ENCODE data around the gene ETS2. TPM values are rescaled to one million over a fixed set of nuclear protein-coding genes. Genes with fewer than 3 reads are reported as not detected.

The ETS2 gene
- total and polyA plus RNA-seq, 10 of the 15 experiments (the other 5 are each of a cell fraction or from before 2014, with no cell fraction given), result 0.52 to 8.6 (median 3.8) TPM

GRCh38 chr21:38830671-38831525 lies 25.2 kb downstream of the ETS2 start:
- in situ Hi-C loops (cut with MboI) (no loop called here), intact Hi-C loops (cut with micrococcal nuclease; ENCODE audit: unreplicated experiment) (no loop called here)
- Histone ChIP-seq H4K20me1 (ENCODE audit: control insufficient read depth, insufficient read depth) (no peaks in the 10 kb centered on the region), H3K9me3 (replicated peaks; ENCODE audit: control insufficient read depth, insufficient read depth, low read length) (no peaks in the 10 kb centered on the region), H3K79me2 (ENCODE audit: control insufficient read depth, insufficient read depth, low read length) (no peaks in the 10 kb centered on the region), H2AFZ (ENCODE audit: control insufficient read depth, low read depth, low read length) (no peak overlapping the region; the same call in 1 of the 2 replicates), H3K27ac (ENCODE audit: control insufficient read depth, insufficient read depth) (no peak overlapping the region), H3K4me1 (ENCODE audit: control insufficient read depth, insufficient read depth, low read length) (peaks cover 4% of the 10 kb centered on the region; the same call in 1 of the 2 replicates), H3K4me2 (ENCODE audit: control insufficient read depth, insufficient read depth) (peak overlapping the region; percentile 34; the same call in 1 of the 2 replicates), H3K4me3 (no peak overlapping the region), H3K9ac (ENCODE audit: control insufficient read depth, insufficient read depth, low read length) (no peak overlapping the region), H3K27me3 (replicated peaks in 1 of 2; ENCODE audit: control insufficient read depth in 2 of 2, insufficient read depth in 2 of 2, low read length in 1 of 2) (no peaks in the 10 kb centered on the region), H3K36me3 (ENCODE audit: control insufficient read depth in 2 of 2, insufficient read depth in 2 of 2, low read length in 1 of 2) (no peaks in the 10 kb centered on the region)
- SMC1A ChIA-PET (ENCODE audit: uncharacterized antibody, unreplicated experiment), result interaction anchor here (0.9 to 2.2 kb wide), 3 partner anchors 24 to 96 kb away, joined by 3 to 5 read pairs (median 4); no protein-coding TSS in a partner anchor
- DNase-seq (ENCODE audit: low read depth, low spot score), result no peak
- POLR2A ChIA-PET, result no interaction called here
- no peak for FAIRE-seq
- RAD21 ChIA-PET (ENCODE audit: unreplicated experiment), result no interaction called here
- BruUV-seq (replicated peaks), result no TSS peak
- ATAC-seq, result peak; percentile 88
- CTCF ChIA-PET, result interaction anchor here (1.2 kb wide), 1 partner anchor 239 kb away, joined by 3 read pairs; no protein-coding TSS in a partner anchor
- WGBS (ENCODE audit: insufficient coverage, insufficient replicate concordance, low lambda C conversion rate, missing lambda C conversion rate), result 50% methylated on average over 2 of the region's 2 CpGs
- no peak for TF ChIP-seq ATF3 (IDR thresholded peaks at IDR 0.05; ENCODE audit: borderline replicate concordance, extremely low read depth, low read depth, low read length)

DNA sequence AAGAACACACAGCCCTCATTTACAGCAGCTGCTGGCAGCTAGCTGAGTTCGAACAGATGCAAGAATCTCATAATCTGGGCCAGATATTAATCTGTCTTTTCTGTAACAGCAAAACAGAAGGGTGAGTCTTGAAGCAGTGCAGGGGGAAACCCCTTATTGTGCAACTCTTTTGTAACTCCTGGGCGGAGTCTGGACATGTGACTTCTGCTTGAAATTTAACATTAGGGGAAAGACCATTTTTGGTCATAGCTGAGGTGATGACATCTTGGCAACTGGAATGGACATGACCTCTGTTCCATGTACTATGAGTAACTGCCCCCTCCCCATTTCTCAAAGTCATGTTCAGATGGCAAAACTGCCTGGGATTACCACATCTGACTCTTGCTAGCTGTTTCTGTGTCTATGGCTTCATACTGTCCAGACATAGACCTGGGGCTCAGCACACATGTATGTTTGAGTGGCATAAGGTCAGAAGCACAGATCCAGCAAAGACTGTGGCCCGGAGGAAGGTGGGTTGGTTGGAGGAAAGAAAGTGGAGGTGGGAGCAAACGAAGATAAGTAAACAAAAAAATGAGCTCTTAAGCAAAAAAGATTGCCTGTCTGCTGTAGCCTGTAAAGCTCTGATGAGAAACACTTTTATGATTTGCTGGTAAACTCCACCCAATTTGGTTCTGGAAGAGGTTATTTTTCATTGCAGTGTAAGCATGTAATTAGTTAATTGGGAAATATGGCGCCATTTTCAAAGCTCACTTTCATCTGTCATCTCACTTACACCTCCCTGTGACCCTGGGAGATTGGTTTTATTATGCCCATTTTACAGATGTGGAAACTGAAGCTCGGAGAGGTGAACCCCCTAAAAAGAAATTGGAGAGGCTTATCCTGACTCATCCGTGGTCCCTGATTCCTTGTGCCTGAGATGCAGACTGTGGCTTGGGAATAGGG lies 26.1 kb downstream of the ETS2 start:
- Histone ChIP-seq H3K79me2 (ENCODE audit: control insufficient read depth, insufficient read depth, low read length) (no peaks in the 10 kb centered on the region), H3K36me3 (ENCODE audit: control insufficient read depth in 2 of 2, insufficient read depth in 2 of 2, low read length in 1 of 2) (no peaks in the 10 kb centered on the region), H2AFZ (ENCODE audit: control insufficient read depth, low read depth, low read length) (peak overlapping the region; percentile 10), H3K9me3 (replicated peaks; ENCODE audit: control insufficient read depth, insufficient read depth, low read length) (no peaks in the 10 kb centered on the region), H3K4me3 (no peak overlapping the region), H3K4me2 (ENCODE audit: control insufficient read depth, insufficient read depth) (peak overlapping the region; percentile 26), H3K9ac (ENCODE audit: control insufficient read depth, insufficient read depth, low read length) (no peak overlapping the region), H4K20me1 (ENCODE audit: control insufficient read depth, insufficient read depth) (no peaks in the 10 kb centered on the region), H3K4me1 (ENCODE audit: control insufficient read depth, insufficient read depth, low read length) (peaks cover 4% of the 10 kb centered on the region; the same call in 1 of the 2 replicates), H3K27me3 (replicated peaks in 1 of 2; ENCODE audit: control insufficient read depth in 2 of 2, insufficient read depth in 2 of 2, low read length in 1 of 2) (no peaks in the 10 kb centered on the region), H3K27ac (ENCODE audit: control insufficient read depth, insufficient read depth) (no peak overlapping the region)
- in situ Hi-C loops (cut with MboI) (no loop called here), intact Hi-C loops (cut with micrococcal nuclease; ENCODE audit: unreplicated experiment) (no loop called here)
- peak; percentile 97 for ATAC-seq
- RAD21 ChIA-PET (ENCODE audit: unreplicated experiment), result interaction anchor here (0.9 kb wide), 1 partner anchor 24 kb away, joined by 3 read pairs; no protein-coding TSS in a partner anchor
- peak; percentile 77 for FAIRE-seq
- POLR2A ChIA-PET, result no interaction called here
- WGBS (ENCODE audit: insufficient coverage, insufficient replicate concordance, low lambda C conversion rate, missing lambda C conversion rate), result 17% methylated on average over 7 of the region's 7 CpGs
- DNase-seq (ENCODE audit: low read depth, low spot score), result peak; percentile 40
- CTCF ChIA-PET, result interaction anchor here (1.1 to 1.2 kb wide), 3 partner anchors 24 to 1120 kb away, joined by 3 to 6 read pairs (median 3); no protein-coding TSS in a partner anchor
- no TSS peak for BruUV-seq (replicated peaks)
- SMC1A ChIA-PET (ENCODE audit: uncharacterized antibody, unreplicated experiment), result interaction anchor here (0.5 to 2.2 kb wide), 6 partner anchors 12 to 97 kb away, joined by 3 to 5 read pairs (median 3); no protein-coding TSS in a partner anchor
- TF ChIP-seq YY1 (IDR thresholded peaks at IDR 0.05; ENCODE audit: low read depth, low read length) (no peak), ATF7 (IDR thresholded peaks at IDR 0.05; ENCODE audit: low read depth) (0 out of 2 replicates have a peak, but pooled peaks have one; percentile 18), RAD51 (IDR thresholded peaks at IDR 0.05) (peak; percentile 84), KLF5 (IDR thresholded peaks at IDR 0.05; ENCODE audit: partially characterized antibody) (no peak), SIX5 (IDR thresholded peaks at IDR 0.05; ENCODE audit: low read depth, low read length, severe bottlenecking) (no peak)
- TF ChIP-seq, protein P1, sequence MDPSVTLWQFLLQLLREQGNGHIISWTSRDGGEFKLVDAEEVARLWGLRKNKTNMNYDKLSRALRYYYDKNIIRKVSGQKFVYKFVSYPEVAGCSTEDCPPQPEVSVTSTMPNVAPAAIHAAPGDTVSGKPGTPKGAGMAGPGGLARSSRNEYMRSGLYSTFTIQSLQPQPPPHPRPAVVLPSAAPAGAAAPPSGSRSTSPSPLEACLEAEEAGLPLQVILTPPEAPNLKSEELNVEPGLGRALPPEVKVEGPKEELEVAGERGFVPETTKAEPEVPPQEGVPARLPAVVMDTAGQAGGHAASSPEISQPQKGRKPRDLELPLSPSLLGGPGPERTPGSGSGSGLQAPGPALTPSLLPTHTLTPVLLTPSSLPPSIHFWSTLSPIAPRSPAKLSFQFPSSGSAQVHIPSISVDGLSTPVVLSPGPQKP (IDR thresholded peaks at IDR 0.05; ENCODE audit: low read depth, low read length), result 0 out of 2 replicates have a peak, but pooled peaks have one; percentile 54
